Measurements from ENCODE around the gene GPRC5D.

Gene GPRC5D

GRCh38 chr12:12979731-12980259 is 27.8 kb upstream of the GPRC5D start:
- no peak for DNase-seq (ENCODE audit: low spot score)

- DNase-seq (ENCODE audit: low spot score): no peak
These were observed 27.2 kb upstream of the GPRC5D start for GRCh38 chr12:12979126-12979525.

- DNase-seq (ENCODE audit: low spot score): no peak
These were observed 25.3 kb upstream of the GPRC5D start for GRCh38 chr12:12977231-12977630.

- DNase-seq (ENCODE audit: low spot score): no peak
These were observed 24.4 kb upstream of the GPRC5D start for GRCh38 chr12:12976366-12976765.

- DNase-seq (ENCODE audit: low spot score): no peak
These were observed 23.5 kb upstream of the GPRC5D start for GRCh38 chr12:12975322-12976077.

GRCh38 chr12:12974211-12974610 is 22.2 kb upstream of the GPRC5D start:
- no peak for DNase-seq (ENCODE audit: low spot score)

- DNase-seq (ENCODE audit: low spot score): no peak
These were observed 21.0 kb upstream of the GPRC5D start for GRCh38 chr12:12973019-12973418.

- DNase-seq (ENCODE audit: low spot score): no peak
These were observed 13.9 kb upstream of the GPRC5D start for GRCh38 chr12:12965836-12966235.

- DNase-seq (ENCODE audit: low spot score): no peak
These were observed 12.3 kb upstream of the GPRC5D start for GRCh38 chr12:12964255-12964654.

GRCh38 chr12:12960639-12961209 is 8.8 kb upstream of the GPRC5D start:
- no peak for DNase-seq (ENCODE audit: low spot score)

- DNase-seq (ENCODE audit: low spot score): no peak
These were observed 6.9 kb upstream of the GPRC5D start for GRCh38 chr12:12958886-12959285.

GRCh38 chr12:12954878-12955625 is 3.1 kb upstream of the GPRC5D start:
- DNase-seq (ENCODE audit: low spot score): no peak

- DNase-seq (ENCODE audit: low spot score): no peak
These were observed 2.4 kb upstream of the GPRC5D start for GRCh38 chr12:12954356-12954755.

GRCh38 chr12:12951504-12951903 is 466 bp downstream of the GPRC5D start:
- DNase-seq (ENCODE audit: low spot score): no peak

GRCh38 chr12:12947902-12948301 is 4.1 kb downstream of the GPRC5D start:
- no peak for DNase-seq (ENCODE audit: low spot score)

- no peak for DNase-seq (ENCODE audit: low spot score)
These were observed 5.1 kb downstream of the GPRC5D start for GRCh38 chr12:12946686-12947355.

- no peak for DNase-seq (ENCODE audit: low spot score)
These were observed 6.4 kb downstream of the GPRC5D start for GRCh38 chr12:12945591-12945990.

GRCh38 chr12:12943586-12944260 is 8.2 kb downstream of the GPRC5D start:
- no peak for DNase-seq (ENCODE audit: low spot score)

GRCh38 chr12:12941450-12942350 is 10.3 kb downstream of the GPRC5D start:
- DNase-seq (ENCODE audit: low spot score): no peak

- no peak for DNase-seq (ENCODE audit: low spot score)
These were observed 12.1 kb downstream of the GPRC5D start for GRCh38 chr12:12939888-12940287.

- no peak for DNase-seq (ENCODE audit: low spot score)
These were observed 13.4 kb downstream of the GPRC5D start for GRCh38 chr12:12938541-12938940.
